ENCODE results near the gene OR10D3. TPM values are rescaled to one million over a fixed set of nuclear protein-coding genes. Genes with fewer than 3 reads are reported as not detected.
"Not testable (repeated sequence)": the region's sequence is repeated elsewhere in the genome, so short reads cannot be mapped to it uniquely, and the experiment has no call there.

The OR10D3 gene
- total RNA-seq, 1 donor from 2014 or later, result not detected

- no peak for DNase-seq (ENCODE audit: low spot score)
These were observed 11.4 kb downstream of the OR10D3 start for GRCh38 chr11:124194293-124195188.

- no peak for DNase-seq (ENCODE audit: low spot score)
These were observed 12.1 kb downstream of the OR10D3 start for GRCh38 chr11:124195189-124195734.

DNA sequence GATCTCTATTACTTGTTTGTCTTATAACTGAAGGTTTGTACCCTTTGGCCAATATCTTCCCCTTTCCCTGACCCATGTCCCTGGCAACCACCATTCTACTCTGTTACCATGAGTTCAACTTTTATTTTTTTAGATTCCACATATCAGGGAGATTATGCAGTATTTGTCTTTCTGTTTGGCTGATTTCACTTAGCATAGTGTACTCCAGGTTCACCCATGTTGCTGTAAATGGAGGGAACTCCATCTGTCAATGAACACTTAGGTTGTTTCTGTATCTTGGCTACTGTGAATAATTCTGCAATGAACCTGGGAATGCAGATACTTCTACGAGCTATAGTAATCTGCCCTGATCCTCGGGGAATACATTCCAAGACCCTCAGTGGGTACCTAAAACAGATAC, 14.9 kb downstream of the OR10D3 start:
- DNase-seq (ENCODE audit: low spot score), result no peak

GRCh38 chr11:124198897-124199296, 15.8 kb downstream of the OR10D3 start:
- no peak for DNase-seq (ENCODE audit: low spot score)

DNA sequence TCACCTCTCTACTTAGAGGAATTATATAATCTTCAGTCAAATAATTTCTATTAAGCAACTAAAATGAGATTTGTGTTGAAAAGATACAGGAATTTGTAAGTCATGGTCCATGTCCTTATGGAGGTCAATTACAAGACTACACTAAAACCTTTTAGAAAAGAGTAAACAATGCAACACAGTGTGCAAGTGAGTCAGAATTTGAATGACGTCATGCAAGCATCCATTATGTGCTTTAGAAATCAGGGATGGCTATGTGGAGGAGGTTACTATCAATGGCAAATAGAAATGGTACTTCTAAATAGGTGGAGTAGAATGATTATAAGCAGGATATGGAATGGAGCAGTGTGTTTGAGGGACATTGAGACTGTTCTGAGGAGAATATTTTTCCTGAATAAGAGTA, 16.6 kb downstream of the OR10D3 start:
- DNase-seq (ENCODE audit: low spot score), result no peak

DNA sequence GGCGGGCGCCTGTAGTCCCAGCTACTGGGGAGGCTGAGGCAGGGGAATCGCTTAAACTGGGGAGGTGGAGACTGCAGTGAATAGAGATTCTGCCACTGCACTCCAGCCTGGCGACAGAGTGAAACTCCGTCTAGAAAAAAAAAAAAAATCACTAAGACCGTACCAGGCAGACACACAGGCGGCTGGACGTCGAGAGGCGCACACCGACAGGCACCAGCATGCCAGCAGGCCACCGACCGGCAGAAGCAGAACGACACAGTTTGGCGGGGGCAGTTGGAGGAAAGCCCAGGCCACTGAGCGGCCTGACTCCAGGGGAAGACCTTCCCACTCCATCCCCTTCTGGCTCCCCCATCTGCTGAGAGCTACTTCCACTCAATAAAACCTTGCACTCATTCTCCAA, 17.5 kb downstream of the OR10D3 start:
- DNase-seq (ENCODE audit: low spot score), result no peak

DNA sequence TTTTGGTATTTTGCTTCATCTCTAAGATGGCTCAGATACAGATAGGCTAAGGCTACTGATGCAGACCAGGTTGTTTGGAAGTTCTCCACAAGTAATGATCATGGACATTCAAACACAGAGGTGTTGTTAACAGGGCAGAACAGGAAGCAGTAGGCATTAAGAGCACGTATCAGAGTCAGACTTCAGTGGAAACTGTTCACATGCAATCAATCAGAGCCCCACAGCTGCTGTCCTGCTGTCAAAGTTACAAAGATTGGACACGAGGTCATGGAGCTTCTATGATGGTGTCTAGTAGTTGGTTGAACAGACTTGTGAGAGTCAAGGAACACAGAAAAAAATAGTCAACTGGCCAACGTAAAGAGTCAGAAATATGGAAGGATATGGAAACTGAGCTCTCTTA, 19.8 kb downstream of the OR10D3 start:
- DNase-seq (ENCODE audit: low spot score), result no peak

GRCh38 chr11:124204008-124204407, 20.9 kb downstream of the OR10D3 start:
- DNase-seq (ENCODE audit: low spot score), result no peak

- no peak for DNase-seq (ENCODE audit: low spot score)
These were observed 24.1 kb downstream of the OR10D3 start for GRCh38 chr11:124207102-124207792.

- no peak for DNase-seq (ENCODE audit: low spot score)
These were observed 26.7 kb downstream of the OR10D3 start for GRCh38 chr11:124209824-124210357.

DNA sequence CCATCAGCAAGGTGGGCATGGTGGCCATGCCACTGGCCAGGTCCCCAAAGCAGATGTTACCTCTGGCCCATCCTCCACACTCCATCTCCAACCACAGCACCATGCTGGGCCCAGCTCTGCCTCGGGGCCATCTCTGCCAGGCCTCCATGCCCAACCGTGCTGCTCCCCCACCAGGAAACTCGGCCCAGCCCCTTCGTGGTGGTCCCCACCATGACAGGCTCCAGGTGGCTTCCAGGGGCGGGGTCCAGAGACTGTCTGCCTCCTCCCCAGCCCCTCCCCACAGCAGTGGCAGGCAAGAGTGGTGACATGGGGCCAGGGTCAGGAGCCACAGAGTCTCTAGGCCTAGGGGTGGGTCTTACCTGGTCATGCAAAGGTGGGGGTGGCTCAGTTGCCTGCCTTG, 27.3 kb downstream of the OR10D3 start:
- no peak for DNase-seq (ENCODE audit: low spot score)

- DNase-seq (ENCODE audit: low spot score), result no peak
These were observed 28.2 kb downstream of the OR10D3 start for GRCh38 chr11:124211321-124211720.

GRCh38 chr11:124214027-124214426, 30.9 kb downstream of the OR10D3 start:
- DNase-seq (ENCODE audit: low spot score), result no peak

- no peak for DNase-seq (ENCODE audit: low spot score)
These were observed 36.0 kb downstream of the OR10D3 start for GRCh38 chr11:124219126-124219525.

DNA sequence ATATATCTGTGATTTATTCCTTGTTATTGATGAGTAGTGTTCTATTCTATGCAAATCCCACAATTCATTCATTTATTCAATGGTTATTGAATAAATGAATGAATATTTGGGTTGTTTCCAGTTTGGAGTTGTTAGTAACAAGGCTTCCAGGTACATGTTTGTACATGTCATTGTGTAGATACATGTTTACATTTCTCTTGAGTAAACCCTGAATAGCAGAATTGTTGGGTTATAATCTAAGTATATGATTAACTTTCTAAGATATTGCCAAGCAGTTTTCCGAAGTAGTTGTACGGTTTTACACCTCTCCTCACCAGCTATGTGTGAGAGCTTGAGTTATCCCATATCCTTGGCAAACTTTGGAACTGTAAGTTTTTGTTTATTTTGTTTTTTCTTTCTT, 39.3 kb downstream of the OR10D3 start:
- no peak for DNase-seq (ENCODE audit: low spot score)

- DNase-seq (ENCODE audit: low spot score), result not testable (repeated sequence)
These were observed 41.7 kb downstream of the OR10D3 start for GRCh38 chr11:124224618-124225423.

GRCh38 chr11:124225471-124225870, 42.3 kb downstream of the OR10D3 start:
- no peak for DNase-seq (ENCODE audit: low spot score)

DNA sequence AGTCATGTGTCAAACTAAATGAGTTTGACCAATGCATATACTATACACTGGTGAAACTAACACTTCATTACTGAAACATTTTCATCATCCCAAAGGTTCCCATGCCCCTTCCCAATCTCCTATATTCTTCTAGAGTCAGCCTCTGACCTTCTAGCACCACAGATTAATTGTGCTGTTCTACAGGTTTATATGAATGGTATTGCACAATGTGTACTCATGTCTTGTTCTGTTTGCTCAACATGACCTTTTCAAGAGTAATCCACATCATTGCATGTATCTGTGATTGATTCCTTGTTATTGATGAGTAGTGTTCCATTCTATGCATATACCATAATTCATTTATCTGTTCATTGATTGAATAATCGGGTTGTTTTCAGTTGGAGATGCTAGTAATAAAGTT, 50.2 kb downstream of the OR10D3 start:
- no peak for DNase-seq (ENCODE audit: low spot score)

All from ureter (tissue), 1 donor.